ENCODE measurements around the gene RFNG.

The RFNG gene, protein sequence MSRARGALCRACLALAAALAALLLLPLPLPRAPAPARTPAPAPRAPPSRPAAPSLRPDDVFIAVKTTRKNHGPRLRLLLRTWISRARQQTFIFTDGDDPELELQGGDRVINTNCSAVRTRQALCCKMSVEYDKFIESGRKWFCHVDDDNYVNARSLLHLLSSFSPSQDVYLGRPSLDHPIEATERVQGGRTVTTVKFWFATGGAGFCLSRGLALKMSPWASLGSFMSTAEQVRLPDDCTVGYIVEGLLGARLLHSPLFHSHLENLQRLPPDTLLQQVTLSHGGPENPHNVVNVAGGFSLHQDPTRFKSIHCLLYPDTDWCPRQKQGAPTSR

DNA sequence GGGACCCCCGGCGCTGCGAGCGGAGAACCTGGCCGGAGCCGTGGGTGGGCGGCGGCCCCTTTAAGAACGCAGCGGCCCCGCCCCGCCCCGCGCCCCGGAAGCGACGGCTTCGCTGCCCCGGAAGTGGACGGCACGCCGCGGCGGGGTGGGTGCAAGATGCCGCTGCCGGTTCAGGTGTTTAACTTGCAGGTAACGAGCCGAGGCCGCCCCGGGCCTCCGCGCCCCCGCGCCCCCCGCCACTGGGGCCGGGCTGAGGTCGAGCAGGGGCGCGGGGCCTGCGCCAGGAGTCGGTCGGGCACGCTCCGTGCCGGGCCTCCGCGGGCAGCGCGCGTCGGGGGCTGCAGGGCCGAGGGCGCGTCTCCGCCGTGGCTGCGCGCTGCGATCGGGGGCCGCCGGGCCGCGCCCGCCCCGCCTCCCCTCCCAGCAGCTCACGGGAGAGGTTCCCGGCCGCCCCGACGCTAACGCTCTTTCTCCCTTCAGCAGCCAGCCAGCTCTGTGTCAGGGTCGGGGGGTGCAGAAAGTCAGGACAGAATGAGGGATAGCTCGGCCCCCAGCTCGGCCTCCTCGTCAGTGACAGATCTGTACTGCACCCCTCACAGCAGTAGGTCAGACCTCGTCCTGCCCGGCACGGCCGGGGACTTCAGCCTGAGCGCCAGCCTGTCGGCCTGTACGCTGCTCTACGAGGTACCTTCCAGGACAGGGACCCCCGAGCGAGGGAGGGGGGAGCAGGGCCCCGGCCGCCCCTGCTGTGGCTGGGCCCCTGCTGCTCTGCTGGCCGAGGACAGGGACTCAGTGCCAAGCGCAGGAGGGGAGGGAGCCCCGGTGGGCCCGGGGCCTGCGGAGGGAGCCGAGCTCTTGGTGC is at the start of gene RFNG, which contains the start of gene GPS1:
Gene RFNG, minus strand, starts transcription at position 36 of the 862 bp plus-strand sequence. CDS start 45 bp downstream, outside the sequence.
Gene GPS1, plus strand, starts transcription at position 123 of the 862 bp plus-strand sequence. Its CDS starts 34 bp downstream, at position 157.
- DNase-seq (ENCODE audit: low spot score) = peak; percentile 95
- in situ Hi-C loops (cut with MboI; ENCODE audit: low sequenced_read_pairs, unreplicated experiment) = no loop called here

DNA sequence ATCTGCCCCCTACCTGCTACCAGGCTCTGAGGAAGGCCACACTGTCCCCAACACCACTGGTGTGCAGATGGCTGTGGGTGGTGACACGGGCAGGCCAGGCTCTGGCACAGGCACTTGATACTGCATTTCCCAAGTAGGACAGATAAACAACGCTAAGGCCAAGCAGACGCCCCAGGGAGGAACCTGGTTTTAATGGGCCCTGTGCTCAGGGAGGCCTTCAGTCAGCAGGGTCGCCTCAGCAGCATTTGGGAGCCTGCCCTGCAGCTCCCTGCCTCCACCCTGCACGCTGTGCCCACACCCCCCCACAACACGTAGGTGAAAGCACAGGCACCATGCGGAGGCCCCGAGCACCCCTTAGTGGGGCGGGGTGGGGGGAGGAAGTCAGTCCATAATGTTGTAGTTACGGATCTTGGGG is 49.7 kb upstream of the RFNG start:
- TF ChIP-seq, protein P1, sequence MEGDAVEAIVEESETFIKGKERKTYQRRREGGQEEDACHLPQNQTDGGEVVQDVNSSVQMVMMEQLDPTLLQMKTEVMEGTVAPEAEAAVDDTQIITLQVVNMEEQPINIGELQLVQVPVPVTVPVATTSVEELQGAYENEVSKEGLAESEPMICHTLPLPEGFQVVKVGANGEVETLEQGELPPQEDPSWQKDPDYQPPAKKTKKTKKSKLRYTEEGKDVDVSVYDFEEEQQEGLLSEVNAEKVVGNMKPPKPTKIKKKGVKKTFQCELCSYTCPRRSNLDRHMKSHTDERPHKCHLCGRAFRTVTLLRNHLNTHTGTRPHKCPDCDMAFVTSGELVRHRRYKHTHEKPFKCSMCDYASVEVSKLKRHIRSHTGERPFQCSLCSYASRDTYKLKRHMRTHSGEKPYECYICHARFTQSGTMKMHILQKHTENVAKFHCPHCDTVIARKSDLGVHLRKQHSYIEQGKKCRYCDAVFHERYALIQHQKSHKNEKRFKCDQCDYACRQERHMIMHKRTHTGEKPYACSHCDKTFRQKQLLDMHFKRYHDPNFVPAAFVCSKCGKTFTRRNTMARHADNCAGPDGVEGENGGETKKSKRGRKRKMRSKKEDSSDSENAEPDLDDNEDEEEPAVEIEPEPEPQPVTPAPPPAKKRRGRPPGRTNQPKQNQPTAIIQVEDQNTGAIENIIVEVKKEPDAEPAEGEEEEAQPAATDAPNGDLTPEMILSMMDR (IDR thresholded peaks at IDR 0.05; ENCODE audit: borderline replicate concordance, control extremely low read depth, extremely low read depth, insufficient read depth, missing control alignments) = no peak
- in situ Hi-C loops (cut with MboI; ENCODE audit: low sequenced_read_pairs, unreplicated experiment) = no loop called here
- DNase-seq (ENCODE audit: low spot score) = no peak

More for the DNA sequence above, at the start of gene RFNG, which contains the start of gene GPS1:
- TF ChIP-seq, protein P1 (IDR thresholded peaks at IDR 0.05; ENCODE audit: borderline replicate concordance, control extremely low read depth, extremely low read depth, insufficient read depth, missing control alignments) = no peak

DNA sequence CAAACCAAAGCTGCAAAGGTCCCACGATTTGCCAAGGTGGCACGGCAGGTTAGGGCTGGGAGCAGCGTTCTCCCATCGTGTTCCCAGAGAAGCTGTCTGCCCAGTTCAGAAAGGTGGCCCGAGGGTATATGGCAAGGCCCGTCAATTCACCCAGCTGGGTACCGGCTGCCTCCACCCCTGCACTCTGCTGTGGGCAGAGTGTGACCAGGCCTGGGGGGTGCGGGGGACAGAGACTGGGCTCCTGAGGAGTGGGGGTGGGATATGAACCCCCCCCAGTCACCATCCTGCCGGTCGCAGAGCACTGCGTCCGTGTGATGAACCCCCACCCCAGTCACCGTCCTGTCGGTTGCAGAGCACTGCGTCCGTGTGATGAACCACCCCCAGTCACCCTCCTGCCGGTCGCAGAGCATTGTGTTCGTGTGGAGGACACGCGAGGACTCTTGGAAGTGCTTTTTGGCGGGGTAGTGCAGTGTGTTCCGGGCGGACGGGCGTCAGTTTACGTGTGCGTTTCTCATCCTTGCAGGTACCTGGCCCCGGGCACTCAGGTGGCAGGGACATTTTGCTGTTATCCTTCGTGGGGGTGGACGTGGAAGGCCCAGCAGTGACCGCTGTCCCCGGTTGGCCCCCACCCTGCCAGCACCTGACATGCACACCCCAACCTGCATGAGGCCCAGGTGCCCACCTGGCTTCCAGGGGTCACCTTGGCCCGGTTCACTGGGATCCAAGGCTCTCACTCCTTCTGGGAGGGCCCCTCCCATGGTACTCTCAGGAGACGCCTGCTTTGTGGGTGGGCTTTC is 49.1 kb upstream of the RFNG start:
- TF ChIP-seq, protein P1 (IDR thresholded peaks at IDR 0.05; ENCODE audit: borderline replicate concordance, control extremely low read depth, extremely low read depth, insufficient read depth, missing control alignments) = no peak
- no peak for DNase-seq (ENCODE audit: low spot score)
- in situ Hi-C loops (cut with MboI; ENCODE audit: low sequenced_read_pairs, unreplicated experiment) = no loop called here

DNA sequence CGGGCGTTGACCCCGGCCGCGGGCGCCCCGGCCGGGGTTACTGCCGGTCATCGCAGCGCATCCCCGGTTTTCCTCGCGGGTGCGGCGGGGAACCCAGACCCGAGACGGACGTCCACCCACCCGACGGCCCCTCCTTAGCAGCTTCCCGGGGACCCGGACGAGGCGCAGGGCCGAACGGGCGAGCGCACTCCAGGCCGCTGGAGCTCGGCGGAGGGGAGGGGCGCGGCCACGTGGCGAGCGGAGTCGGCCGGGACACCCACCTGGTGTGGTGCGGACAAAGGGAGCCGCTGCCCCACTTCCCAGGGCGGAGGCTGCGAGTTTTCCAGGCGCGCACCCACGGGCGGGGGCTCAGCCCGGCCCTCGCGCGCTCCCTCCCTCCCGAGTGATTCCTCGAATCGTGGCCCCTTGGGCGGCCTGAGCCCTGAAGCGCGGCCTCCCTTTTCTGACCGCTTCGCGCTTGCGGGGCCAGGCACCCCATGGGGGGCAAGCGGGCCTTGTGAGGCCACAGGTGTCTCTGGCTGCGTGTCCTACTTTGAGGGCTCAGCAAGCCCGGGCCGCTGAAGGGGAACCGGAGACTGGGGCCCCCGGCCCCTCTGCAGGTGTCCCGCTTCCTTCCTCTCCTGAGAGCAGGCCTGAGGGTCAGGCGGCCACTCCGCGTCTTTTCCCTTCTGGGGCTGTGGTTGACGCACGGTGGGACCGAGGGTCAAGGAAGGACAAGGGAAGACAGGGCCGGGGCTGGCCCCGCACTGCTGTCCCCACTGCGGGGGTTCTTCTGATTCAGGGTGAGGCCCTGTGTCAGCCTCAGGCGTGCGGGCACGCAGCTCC is 47.5 kb upstream of the RFNG start:
- TF ChIP-seq, protein P1 (IDR thresholded peaks at IDR 0.05; ENCODE audit: borderline replicate concordance, control extremely low read depth, extremely low read depth, insufficient read depth, missing control alignments) = no peak
- in situ Hi-C loops (cut with MboI; ENCODE audit: low sequenced_read_pairs, unreplicated experiment) = no loop called here
- DNase-seq (ENCODE audit: low spot score) = no peak

DNA sequence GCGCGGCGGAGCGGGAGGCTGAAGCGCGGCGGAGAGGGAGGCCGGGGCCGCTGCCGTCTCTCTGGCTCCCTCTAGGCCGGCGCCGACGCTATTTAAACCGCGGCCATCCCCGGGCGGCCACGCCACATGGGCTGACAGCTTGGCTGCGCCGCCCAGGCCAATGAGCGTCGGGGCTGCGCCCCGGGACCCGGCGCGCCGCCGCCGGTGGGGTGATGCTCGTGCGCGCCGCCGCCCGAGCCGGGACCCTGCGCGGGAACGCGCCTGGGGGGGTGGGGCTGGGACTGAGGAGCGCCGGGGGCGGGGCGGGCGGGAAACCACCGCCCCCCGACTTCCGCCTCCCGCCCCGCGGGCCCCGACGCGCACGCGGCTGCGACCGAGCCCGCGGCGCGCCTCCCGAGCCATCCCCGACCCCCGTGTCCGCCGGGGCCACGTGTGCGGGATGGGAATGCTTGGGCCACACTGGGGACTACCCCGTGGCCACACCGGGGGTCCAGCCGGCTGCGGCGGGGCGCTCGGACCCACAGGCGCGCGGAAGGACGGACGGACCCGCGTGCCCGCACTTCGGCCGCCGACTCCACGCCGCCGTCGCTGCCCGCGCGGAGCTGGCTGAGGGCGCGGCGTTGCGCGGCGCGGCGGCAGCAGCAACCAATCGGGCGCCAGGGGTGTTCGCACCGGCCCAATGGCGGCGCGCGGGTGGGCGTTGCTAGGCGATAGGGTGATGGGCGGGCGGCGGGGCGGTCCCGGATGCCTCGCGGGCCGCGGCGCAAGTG is 46.7 kb upstream of the RFNG start, which contains the start of gene FASN:
Gene FASN, minus strand, starts transcription at position 68 of the 770 bp plus-strand sequence. CDS start 1,791 bp downstream, outside the sequence.
- TF ChIP-seq, protein P1 (IDR thresholded peaks at IDR 0.05; ENCODE audit: borderline replicate concordance, control extremely low read depth, extremely low read depth, insufficient read depth, missing control alignments) = peak; percentile 64
- in situ Hi-C loops (cut with MboI; ENCODE audit: low sequenced_read_pairs, unreplicated experiment) = no loop called here

More for the DNA sequence above, 46.7 kb upstream of the RFNG start, which contains the start of gene FASN:
- peak; percentile 100 for DNase-seq (ENCODE audit: low spot score)
